CD14-positive monocyte (primary cell): ENCODE results near the gene METTL22. TPM values are rescaled to one million over a fixed set of nuclear protein-coding genes. Genes with fewer than 3 reads are reported as not detected.
A peak's percentile ranks its signal among the peaks of the same experiment; 100 is the strongest.

Experiments
- DNase-seq, 3 donors: peaks; one replicate each; pipeline ENCODE4 v3.0.0-alpha.2; 2011 to 2022
- H2AFZ ChIP-seq: 2 replicates; pipeline ENCODE4 v1.6.0; 2012; ENCODE audit warnings: mild to moderate bottlenecking, low read depth, low read length, inconsistent platforms; ENCODE audit not compliant: insufficient read depth, poor library complexity, severe bottlenecking
- H3K27ac ChIP-seq, 2 donors: 1 replicate in 1 of 2; 2 replicates in 1 of 2; pipeline ENCODE4 v1.5.1; 2012 to 2013; ENCODE audit warnings: low read length in 2 of 2, control low read depth in 1 of 2, inconsistent platforms in 1 of 2, low read depth in 1 of 2, mild to moderate bottlenecking in 1 of 2
- H3K27me3 ChIP-seq, 2 donors: one replicate each; pipeline versions ENCODE4 v1.6.0 to v1.6.1; 2011 to 2013; ENCODE audit warnings: low read length in 2 of 2; ENCODE audit not compliant: control insufficient read depth in 2 of 2, insufficient read depth in 2 of 2
- H3K36me3 ChIP-seq, 2 donors: replicated peaks in 1 of 2; 1 replicate in 1 of 2; 2 replicates in 1 of 2; pipeline versions ENCODE4 v1.5.1 to v1.6.1; 2012 to 2013; ENCODE audit warnings: low read length in 2 of 2, control low read depth in 1 of 2, inconsistent platforms in 1 of 2, mild to moderate bottlenecking in 1 of 2; ENCODE audit not compliant: insufficient read depth in 2 of 2, control insufficient read depth in 1 of 2
- H3K4me1 ChIP-seq, 2 donors: 1 replicate in 1 of 2; 2 replicates in 1 of 2; pipeline versions ENCODE4 v1.5.1 to v1.6.1; 2012 to 2013; ENCODE audit warnings: low read length in 2 of 2, control low read depth in 1 of 2, inconsistent platforms in 1 of 2, mild to moderate bottlenecking in 1 of 2, moderate library complexity in 1 of 2; ENCODE audit not compliant: insufficient read depth in 2 of 2, control insufficient read depth in 1 of 2
- H3K4me2 ChIP-seq: replicated peaks from 2 replicates; pipeline ENCODE3; 2012; ENCODE audit warnings: low read length, moderate library complexity, mild to moderate bottlenecking; ENCODE audit not compliant: poor library complexity, severe bottlenecking; ENCODE audit errors: extremely low read depth
- H3K4me3 ChIP-seq, 3 experiments: fragments of 200-600 bp in 1 of 3; sonication (generic) in 1 of 3; replicated peaks in 1 of 3; 1 replicate in 2 of 3; 2 replicates in 1 of 3; pipeline ENCODE4 v1.5.1; 2011 to 2013; ENCODE audit warnings: low read length in 3 of 3, mild to moderate bottlenecking in 3 of 3, control low read depth in 2 of 3, low read depth in 2 of 3, inconsistent platforms in 1 of 3, moderate library complexity in 1 of 3
- H3K79me2 ChIP-seq: 2 replicates; pipeline ENCODE4 v1.6.0; 2012; ENCODE audit warnings: mild to moderate bottlenecking, control low read depth, inconsistent platforms, low read length, moderate library complexity; ENCODE audit not compliant: insufficient read depth
- H3K9ac ChIP-seq: 2 replicates; pipeline ENCODE4 v1.6.0; 2017; ENCODE audit warnings: low read length, mild to moderate bottlenecking; ENCODE audit not compliant: insufficient read depth, poor library complexity, severe bottlenecking
- H3K9me3 ChIP-seq, 2 donors: replicated peaks in 1 of 2; 1 replicate in 1 of 2; 2 replicates in 1 of 2; pipeline versions ENCODE4 v1.5.1 to v1.6.1; 2012 to 2013; ENCODE audit warnings: low read length in 2 of 2, control low read depth in 1 of 2; ENCODE audit not compliant: control insufficient read depth in 1 of 2, insufficient read depth in 1 of 2
- H4K20me1 ChIP-seq: 2 replicates; pipeline ENCODE4 v1.6.0; 2012; ENCODE audit warnings: mild to moderate bottlenecking, low read length, control low read depth, moderate library complexity; ENCODE audit not compliant: insufficient read depth
- H3K27ac Mint-ChIP-seq, 7 donors: one replicate each; pipeline ENCODE4 v1.8.0; 2020; ENCODE audit warnings: mild to moderate bottlenecking in 7 of 7, mixed read lengths in 7 of 7, moderate library complexity in 6 of 7, inconsistent platforms in 2 of 7
- H3K27me3 Mint-ChIP-seq, 3 donors: one replicate each; pipeline ENCODE4 v1.8.0; 2021 to 2022; ENCODE audit warnings: low read depth in 3 of 3, mild to moderate bottlenecking in 3 of 3, mixed read lengths in 3 of 3, moderate library complexity in 3 of 3, inconsistent platforms in 1 of 3
- H3K36me3 Mint-ChIP-seq, 2 donors: one replicate each; pipeline ENCODE4 v1.8.0; 2020; ENCODE audit warnings: mixed read lengths in 2 of 2, inconsistent platforms in 1 of 2, mild to moderate bottlenecking in 1 of 2
- H3K4me1 Mint-ChIP-seq: one replicate; pipeline ENCODE4 v1.8.0; 2020; ENCODE audit warnings: mild to moderate bottlenecking, mixed read lengths
- H3K4me3 Mint-ChIP-seq, 2 donors: one replicate each; pipeline ENCODE4 v1.8.0; 2020; ENCODE audit warnings: mild to moderate bottlenecking in 2 of 2, mixed read lengths in 2 of 2, moderate library complexity in 1 of 2
- H3K9me3 Mint-ChIP-seq, 7 donors: one replicate each; pipeline ENCODE4 v1.8.0; 2020 to 2022; ENCODE audit warnings: mixed read lengths in 7 of 7, mild to moderate bottlenecking in 6 of 7, moderate library complexity in 6 of 7, inconsistent platforms in 2 of 7
- CTCF ChIP-seq: fragments of 200-600 bp; IDR thresholded peaks from one replicate; pipeline ENCODE4 v1.8.0; 2022; ENCODE audit warnings: antibody characterized with exemption, mild to moderate bottlenecking
- WGBS: methylation state at CpG from one replicate; pipeline ENCODE4 v1.1.5; 2013; ENCODE audit warnings: missing lambda C conversion rate; ENCODE audit not compliant: insufficient coverage; 5-methylcytosine and 5-hydroxymethylcytosine counted together
- intact Hi-C, 2 donors: fragments of 100-400 bp; cut with micrococcal nuclease; formaldehyde crosslinking; loops; one replicate each; pipeline versions ENCODE4 v1.15.0 to v1.15.1; 2023
- polyA plus RNA-seq, 3 donors: library from polyadenylated mRNA; depleted of rRNA in 1 of 3; unstranded in 2 of 3; stranded (reverse) in 1 of 3; fragments of 300-500 nt in 2 of 3; fragments of >200 nt in 1 of 3; fragmentation: Illumina TruSeq in 2 of 3; gene quantifications; 1 replicate in 2 of 3; 2 replicates in 1 of 3; pipeline ENCODE4 v1.2.3, GENCODE V29; 2012 to 2021

The METTL22 gene
- polyA plus RNA-seq, 3 donors, result 36.0 to 44.0 (median 38.9) TPM

GRCh38 chr16:8587065-8587464, 34.4 kb upstream of the METTL22 start:
- Histone ChIP-seq H3K4me2 (no peak overlapping the region), H3K9ac (no peak overlapping the region), H3K4me3 (no peak overlapping the region), H3K27ac (no peak overlapping the region), H4K20me1 (no peaks in the 10 kb centered on the region), H3K79me2 (no peaks in the 10 kb centered on the region), H3K36me3 (no peaks in the 10 kb centered on the region), H3K4me1 (peaks cover 1 to 5% of the 10 kb centered on the region in 2 donors), H2AFZ (no peak overlapping the region), H3K9me3 (peaks cover 3 to 32% of the 10 kb centered on the region in 2 donors), H3K27me3 (peaks cover 43 to 58% of the 10 kb centered on the region in 2 donors)
- Mint-ChIP-seq H3K4me1 (peaks cover 7% of the 10 kb centered on the region), H3K36me3 (peaks cover 0 to 2% of the 10 kb centered on the region in 2 donors), H3K9me3 (peaks cover 0 to 14% (median 4%) of the 10 kb centered on the region in 7 donors), H3K27me3 (peaks cover 17 to 44% (median 32%) of the 10 kb centered on the region in 3 donors), H3K27ac (no peak overlapping the region), H3K4me3 (peak overlapping the region in 1 of 2 donors; percentile 73)
- no peak for DNase-seq
- TF ChIP-seq CTCF, result no peak
- intact Hi-C loops, result no loop called here

- Histone ChIP-seq H3K79me2 (no peaks in the 10 kb centered on the region), H3K4me3 (no peak overlapping the region), H2AFZ (no peak overlapping the region), H3K27me3 (peaks cover 43 to 59% of the 10 kb centered on the region in 2 donors), H3K4me1 (no peaks in the 10 kb centered on the region), H3K9ac (no peak overlapping the region), H4K20me1 (no peaks in the 10 kb centered on the region), H3K36me3 (no peaks in the 10 kb centered on the region), H3K4me2 (no peak overlapping the region), H3K9me3 (peaks cover 3 to 35% of the 10 kb centered on the region in 2 donors), H3K27ac (no peak overlapping the region)
- 6% methylated on average over 8 of the region's 9 CpGs for WGBS
- TF ChIP-seq CTCF, result no peak
- no peak overlapping the region for H3K27ac Mint-ChIP-seq
- peaks cover 0 to 2% of the 10 kb centered on the region in 2 donors for H3K36me3 Mint-ChIP-seq
- intact Hi-C loops, result no loop called here
- peaks cover 0 to 14% (median 4%) of the 10 kb centered on the region in 7 donors for H3K9me3 Mint-ChIP-seq
- H3K4me3 Mint-ChIP-seq, result peak overlapping the region in 1 of 2 donors; percentile 51
- H3K4me1 Mint-ChIP-seq, result no peaks in the 10 kb centered on the region
- DNase-seq, result no peak
- H3K27me3 Mint-ChIP-seq, result peaks cover 7 to 35% (median 32%) of the 10 kb centered on the region in 3 donors
Observed at GRCh38 chr16:8588682-8589056, 32.8 kb upstream of the METTL22 start.
